ENCODE results near the gene AGBL4.

AGBL4 gene

GRCh38 chr1:48665708-48666407, 1357.9 kb downstream of the AGBL4 start:
- TF ChIP-seq CTCF (IDR thresholded peaks at IDR 0.05; ENCODE audit: borderline replicate concordance, insufficient read depth, low read depth, low read length), result no peak

GRCh38 chr1:48661726-48662463, 1361.9 kb downstream of the AGBL4 start:
- H3K4me3 ChIP-seq (ENCODE audit: low read depth, low read length), result no peak overlapping the region
- no peak for TF ChIP-seq CTCF (IDR thresholded peaks at IDR 0.05; ENCODE audit: borderline replicate concordance, insufficient read depth, low read depth, low read length)

More at GRCh38 chr1:48665708-48666407, 1357.9 kb downstream of the AGBL4 start:
- no peak overlapping the region for H3K4me3 ChIP-seq (ENCODE audit: low read depth, low read length)

- H3K4me3 ChIP-seq (ENCODE audit: low read depth, low read length), result no peak overlapping the region
- no peak for TF ChIP-seq CTCF (IDR thresholded peaks at IDR 0.05; ENCODE audit: borderline replicate concordance, insufficient read depth, low read depth, low read length)
Measured at GRCh38 chr1:48659801-48660200, 1364.0 kb downstream of the AGBL4 start.

- no peak for TF ChIP-seq CTCF (IDR thresholded peaks at IDR 0.05; ENCODE audit: borderline replicate concordance, insufficient read depth, low read depth, low read length)
- H3K4me3 ChIP-seq (ENCODE audit: low read depth, low read length), result no peak overlapping the region
Measured at GRCh38 chr1:48657413-48657812, 1366.3 kb downstream of the AGBL4 start.

GRCh38 chr1:48654606-48655210, 1369.0 kb downstream of the AGBL4 start:
- no peak overlapping the region for H3K4me3 ChIP-seq (ENCODE audit: low read depth, low read length)
- TF ChIP-seq CTCF (IDR thresholded peaks at IDR 0.05; ENCODE audit: borderline replicate concordance, insufficient read depth, low read depth, low read length), result no peak

GRCh38 chr1:48652334-48652733, 1371.4 kb downstream of the AGBL4 start:
- H3K4me3 ChIP-seq (ENCODE audit: low read depth, low read length), result no peak overlapping the region
- TF ChIP-seq CTCF (IDR thresholded peaks at IDR 0.05; ENCODE audit: borderline replicate concordance, insufficient read depth, low read depth, low read length), result no peak
